HepG2 (cell line): ENCODE measurements around the gene LHPP. TPM values are rescaled to one million over a fixed set of nuclear protein-coding genes. Genes with fewer than 3 reads are reported as not detected.
A peak's percentile ranks its signal among the peaks of the same experiment; 100 is the strongest.

Source experiments
- KDM4B ChIP-seq: sonication (generic); formaldehyde crosslinking; IDR thresholded peaks from 2 replicates; pipeline ENCODE4 v1.4.0; 2020; ENCODE audit warnings: missing genetic modification reagents
- NONO ChIP-seq, 2 experiments: fragments of 450-650 bp in 1 of 2; sonication (generic) in 1 of 2; formaldehyde crosslinking in 1 of 2; IDR thresholded peaks in 1 of 2; conservative IDR thresholded peaks in 1 of 2; 2 replicates each; pipeline versions ENCODE4 v1.6.1 to v1.8.0; 2017 to 2022; ENCODE audit warnings: mild to moderate bottlenecking in 1 of 2, missing genetic modification reagents in 1 of 2, moderate library complexity in 1 of 2
- SKIL ChIP-seq: sonication (generic); formaldehyde crosslinking; IDR thresholded peaks from 2 replicates; pipeline ENCODE4 v1.8.0; 2022; ENCODE audit warnings: missing genetic modification reagents, mild to moderate bottlenecking, moderate library complexity, borderline replicate concordance
- ZBTB46 ChIP-seq: sonication (generic); formaldehyde crosslinking; IDR thresholded peaks from 2 replicates; pipeline ENCODE4 v1.4.0; 2020; ENCODE audit warnings: mild to moderate bottlenecking, missing genetic modification reagents, borderline replicate concordance
- ZNF609 ChIP-seq: sonication (generic); formaldehyde crosslinking; IDR thresholded peaks from 2 replicates; pipeline ENCODE4 v1.4.0; 2020; ENCODE audit warnings: mild to moderate bottlenecking, missing genetic modification reagents, borderline replicate concordance
- ZNF891 ChIP-seq: sonication (generic); formaldehyde crosslinking; IDR thresholded peaks from 2 replicates; pipeline ENCODE4 v1.5.0; 2020; ENCODE audit warnings: mild to moderate bottlenecking, missing genetic modification reagents
- polyA plus RNA-seq, 8 experiments: library from polyadenylated mRNA; depleted of rRNA in 3 of 8; stranded (reverse) in 7 of 8; unstranded in 1 of 8; fragments of >200 nt; fragmentation: Illumina TruSeq in 4 of 8; extraction: Trizol in 4 of 8; gene quantifications; 2 replicates each; pipeline versions ENCODE4 v1.2.1 to v1.2.3, GENCODE V29; 2011 to 2016; ENCODE audit warnings: low read depth in 4 of 8, missing spikeins in 1 of 8, mixed read lengths in 1 of 8; ENCODE audit not compliant: insufficient read depth in 1 of 8
- total RNA-seq, 5 experiments: library from RNA; depleted of rRNA; stranded (reverse); fragments of >200 nt; fragmentation: Illumina TruSeq; extraction: Trizol; gene quantifications; 2 replicates each; pipeline ENCODE4 v1.2.3, GENCODE V29; 2016; ENCODE audit warnings: low read depth in 1 of 5
- TF ChIP-seq, protein P1 (sequence below): sonication (generic); formaldehyde crosslinking; IDR thresholded peaks from 2 replicates; pipeline ENCODE4 v1.4.0; 2020; ENCODE audit warnings: mild to moderate bottlenecking, missing genetic modification reagents

The LHPP gene
- total and polyA plus RNA-seq, 2 of the 13 experiments (the other 11 are each of a cell fraction or from before 2014, with no cell fraction given) = 5.2 to 13.1 TPM

DNA sequence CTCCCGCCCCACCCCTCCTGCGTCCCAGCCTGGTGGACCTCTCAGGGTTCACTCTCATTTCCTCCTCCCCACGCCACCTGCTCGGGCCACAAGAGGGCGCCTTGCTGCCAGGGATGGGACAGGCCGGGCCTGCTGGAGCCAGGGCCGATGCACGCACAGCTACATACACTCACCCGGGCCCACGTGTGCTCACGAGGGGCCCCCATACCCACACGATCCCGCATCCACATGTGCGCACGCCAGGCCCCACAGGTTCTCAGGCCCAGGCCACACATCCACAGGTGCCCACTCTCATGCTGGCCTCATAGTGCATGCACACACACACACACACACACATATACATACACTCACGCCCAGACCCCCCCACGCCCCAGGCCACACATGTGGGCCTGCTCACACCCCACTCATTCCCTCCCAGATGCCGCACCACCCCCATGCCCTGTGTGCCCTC lies 68.6 kb downstream of the LHPP start (continued):
- TF ChIP-seq, protein P1, sequence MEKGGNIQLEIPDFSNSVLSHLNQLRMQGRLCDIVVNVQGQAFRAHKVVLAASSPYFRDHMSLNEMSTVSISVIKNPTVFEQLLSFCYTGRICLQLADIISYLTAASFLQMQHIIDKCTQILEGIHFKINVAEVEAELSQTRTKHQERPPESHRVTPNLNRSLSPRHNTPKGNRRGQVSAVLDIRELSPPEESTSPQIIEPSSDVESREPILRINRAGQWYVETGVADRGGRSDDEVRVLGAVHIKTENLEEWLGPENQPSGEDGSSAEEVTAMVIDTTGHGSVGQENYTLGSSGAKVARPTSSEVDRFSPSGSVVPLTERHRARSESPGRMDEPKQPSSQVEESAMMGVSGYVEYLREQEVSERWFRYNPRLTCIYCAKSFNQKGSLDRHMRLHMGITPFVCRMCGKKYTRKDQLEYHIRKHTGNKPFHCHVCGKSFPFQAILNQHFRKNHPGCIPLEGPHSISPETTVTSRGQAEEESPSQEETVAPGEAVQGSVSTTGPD (CRISPR knock-in tag) = no peak
- 0 out of 2 replicates have a peak, but pooled peaks have one; percentile 22 for TF ChIP-seq KDM4B (CRISPR knock-in tag)
- no peak for TF ChIP-seq ZBTB46 (CRISPR knock-in tag)
- TF ChIP-seq ZNF891 (CRISPR knock-in tag) = no peak
- TF ChIP-seq ZNF609 (CRISPR knock-in tag) = 0 out of 2 replicates have a peak, but pooled peaks have one; percentile 17
- TF ChIP-seq SKIL (CRISPR knock-in tag) = 0 out of 2 replicates have a peak, but pooled peaks have one; percentile 27
- TF ChIP-seq NONO (IDR thresholded peaks at IDR 0.05) = no peak
- peak; percentile 78; the same call in 1 of the 2 replicates for TF ChIP-seq NONO (CRISPR knock-in tag; conservative IDR thresholded peaks at IDR 0.05)
